Measurements from ENCODE around the gene SLC30A2.

SLC30A2 gene

DNA sequence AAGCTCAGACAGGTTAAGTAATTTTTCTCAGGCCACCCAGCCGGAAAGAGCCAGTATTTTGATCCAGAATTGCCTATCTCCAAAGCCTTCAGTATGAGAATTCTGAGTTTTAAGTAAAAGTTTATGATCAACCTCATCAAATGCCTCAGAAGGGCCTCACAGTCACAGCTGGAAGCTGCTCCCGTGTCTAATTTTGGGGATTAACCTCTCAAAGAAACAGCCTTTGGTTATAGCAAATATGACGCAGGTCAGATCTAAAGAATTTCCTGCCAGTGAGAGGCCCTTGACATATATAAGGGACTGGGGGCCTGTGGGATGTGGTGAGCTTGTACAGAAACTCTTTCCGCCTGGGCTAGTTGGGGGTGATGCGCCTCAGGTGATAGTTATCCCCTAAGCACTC, 22.1 kb downstream of the SLC30A2 start:
- Histone ChIP-seq H3K9ac (ENCODE audit: low read depth in 1 of 2, low read length in 2 of 2) (no peak overlapping the region), H3K27ac (ENCODE audit: low read depth in 2 of 2, low read length in 2 of 2) (no peak overlapping the region), H3K9me3 (ENCODE audit: control insufficient read depth in 2 of 2, low read length in 2 of 2) (no peaks in the 10 kb centered on the region), H3K27me3 (ENCODE audit: control insufficient read depth in 2 of 2, insufficient read depth in 2 of 2, low read length in 2 of 2) (no peaks in the 10 kb centered on the region), H3K36me3 (ENCODE audit: control insufficient read depth in 2 of 2, insufficient read depth in 2 of 2, low read length in 2 of 2) (no peaks in the 10 kb centered on the region), H3K4me3 (ENCODE audit: low read length in 2 of 2) (no peak overlapping the region), H3K4me1 (ENCODE audit: control insufficient read depth in 2 of 2, insufficient read depth in 2 of 2, low read length in 2 of 2) (no peaks in the 10 kb centered on the region)

- H3K9ac ChIP-seq (ENCODE audit: low read depth in 1 of 2, low read length in 2 of 2): no peak overlapping the region
- H3K36me3 ChIP-seq (ENCODE audit: control insufficient read depth in 2 of 2, insufficient read depth in 2 of 2, low read length in 2 of 2): no peaks in the 10 kb centered on the region
- no peak overlapping the region for H3K4me3 ChIP-seq (ENCODE audit: low read length in 2 of 2)
- no peaks in the 10 kb centered on the region for H3K27me3 ChIP-seq (ENCODE audit: control insufficient read depth in 2 of 2, insufficient read depth in 2 of 2, low read length in 2 of 2)
- no peaks in the 10 kb centered on the region for H3K4me1 ChIP-seq (ENCODE audit: control insufficient read depth in 2 of 2, insufficient read depth in 2 of 2, low read length in 2 of 2)
- no peaks in the 10 kb centered on the region for H3K9me3 ChIP-seq (ENCODE audit: control insufficient read depth in 2 of 2, low read length in 2 of 2)
- H3K27ac ChIP-seq (ENCODE audit: low read depth in 2 of 2, low read length in 2 of 2): no peak overlapping the region
Measured at GRCh38 chr1:26023009-26023408, 22.9 kb downstream of the SLC30A2 start.

GRCh38 chr1:26022404-26022779, 23.5 kb downstream of the SLC30A2 start:
- Histone ChIP-seq H3K27me3 (ENCODE audit: control insufficient read depth in 2 of 2, insufficient read depth in 2 of 2, low read length in 2 of 2) (no peaks in the 10 kb centered on the region), H3K9me3 (ENCODE audit: control insufficient read depth in 2 of 2, low read length in 2 of 2) (no peaks in the 10 kb centered on the region), H3K36me3 (ENCODE audit: control insufficient read depth in 2 of 2, insufficient read depth in 2 of 2, low read length in 2 of 2) (no peaks in the 10 kb centered on the region), H3K4me1 (ENCODE audit: control insufficient read depth in 2 of 2, insufficient read depth in 2 of 2, low read length in 2 of 2) (no peaks in the 10 kb centered on the region), H3K4me3 (ENCODE audit: low read length in 2 of 2) (no peak overlapping the region), H3K9ac (ENCODE audit: low read depth in 1 of 2, low read length in 2 of 2) (no peak overlapping the region), H3K27ac (ENCODE audit: low read depth in 2 of 2, low read length in 2 of 2) (no peak overlapping the region)

DNA sequence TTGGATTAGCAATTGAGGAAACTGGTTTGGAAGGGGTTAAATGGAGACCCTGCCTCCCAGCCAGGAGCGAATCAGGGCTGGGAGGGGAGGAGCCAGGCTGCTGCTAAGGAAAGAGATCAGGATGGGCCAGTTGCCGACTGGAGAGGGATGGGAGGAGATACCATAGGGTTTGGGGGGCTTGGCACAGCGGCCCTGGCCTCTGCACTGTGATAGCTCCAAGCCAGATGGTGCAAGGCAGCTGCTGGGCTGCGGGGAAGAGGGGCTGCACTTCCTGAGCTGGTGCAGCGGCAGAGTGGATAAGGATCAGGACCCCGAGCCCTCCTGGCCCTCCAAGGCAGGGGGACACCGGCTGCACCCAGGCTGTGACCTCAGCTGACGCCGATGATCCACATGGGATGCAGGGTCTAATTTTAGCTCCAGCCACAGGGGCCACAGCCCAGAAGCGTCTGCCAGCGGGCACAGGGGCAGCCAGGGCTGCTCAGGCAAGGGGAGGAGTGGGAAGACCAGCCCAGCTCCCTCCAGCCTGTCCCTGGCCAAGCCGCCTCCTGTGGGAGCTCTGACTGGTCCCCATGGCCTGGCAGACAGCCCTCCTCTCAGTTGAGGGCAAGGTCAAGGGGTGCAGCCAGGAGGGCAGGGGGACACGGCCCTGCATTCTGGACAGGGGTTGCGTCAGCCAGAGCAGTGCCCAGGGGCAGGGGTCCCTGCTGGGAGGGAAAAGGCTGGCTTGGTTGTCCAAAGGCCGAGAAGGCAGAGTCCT, 24.1 kb downstream of the SLC30A2 start, which contains the start of gene EXTL1:
Gene EXTL1 (plus strand): TSS at position 129 of the 757 bp plus-strand sequence. CDS start 872 bp downstream, outside the sequence.
- H3K4me3 ChIP-seq (ENCODE audit: low read length in 2 of 2): peak within 1 kb of the TSS in 1 of 2 donors; percentile 13
- peak within 1 kb of the TSS in 1 of 2 donors; percentile 0 for H3K9ac ChIP-seq (ENCODE audit: low read depth in 1 of 2, low read length in 2 of 2)
- no peaks in the 10 kb centered on the region for H3K36me3 ChIP-seq (ENCODE audit: control insufficient read depth in 2 of 2, insufficient read depth in 2 of 2, low read length in 2 of 2)
- H3K27ac ChIP-seq (ENCODE audit: low read depth in 2 of 2, low read length in 2 of 2): no peak within 1 kb of the TSS
- H3K27me3 ChIP-seq (ENCODE audit: control insufficient read depth in 2 of 2, insufficient read depth in 2 of 2, low read length in 2 of 2): no peaks in the 10 kb centered on the region
- H3K9me3 ChIP-seq (ENCODE audit: control insufficient read depth in 2 of 2, low read length in 2 of 2): no peaks in the 10 kb centered on the region
- no peaks in the 10 kb centered on the region for H3K4me1 ChIP-seq (ENCODE audit: control insufficient read depth in 2 of 2, insufficient read depth in 2 of 2, low read length in 2 of 2)

DNA sequence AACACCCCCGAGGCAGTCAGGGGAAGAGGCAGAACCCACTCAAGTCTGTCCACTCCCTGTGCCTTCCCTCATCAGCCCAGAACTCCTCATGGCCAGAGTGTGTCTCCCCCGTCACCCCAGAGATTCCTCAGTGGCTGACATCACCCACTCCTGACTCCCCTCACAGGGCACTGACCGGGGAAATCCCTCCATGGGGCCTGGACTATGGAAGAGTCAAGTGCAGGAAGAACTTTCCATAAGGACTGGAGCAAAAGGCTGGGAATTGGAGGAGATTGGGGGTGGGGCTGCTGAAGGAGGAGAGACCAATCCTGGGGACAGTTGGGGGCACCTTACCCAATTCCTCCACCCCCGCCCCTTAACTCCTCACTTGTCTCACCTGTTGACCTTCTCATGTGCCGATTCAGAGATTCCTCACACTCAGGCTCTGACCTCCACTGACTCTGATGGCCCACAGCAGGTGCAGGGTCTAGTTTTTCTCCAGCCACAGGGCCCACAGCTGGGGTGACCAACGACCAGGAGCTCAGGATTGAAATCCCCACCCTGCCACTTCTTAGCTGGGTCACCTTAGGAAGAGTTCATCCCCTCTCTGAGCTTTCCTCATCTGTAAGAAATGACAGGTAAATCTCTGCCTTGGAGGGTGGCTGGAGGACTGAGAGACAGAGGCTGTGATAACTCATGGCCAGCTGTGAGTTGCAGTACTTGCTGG, 24.8 kb downstream of the SLC30A2 start:
- Histone ChIP-seq H3K9me3 (ENCODE audit: control insufficient read depth in 2 of 2, low read length in 2 of 2) (no peaks in the 10 kb centered on the region), H3K9ac (ENCODE audit: low read depth in 1 of 2, low read length in 2 of 2) (no peak overlapping the region), H3K4me3 (ENCODE audit: low read length in 2 of 2) (peak overlapping the region in 1 of 2 donors; percentile 13), H3K27me3 (ENCODE audit: control insufficient read depth in 2 of 2, insufficient read depth in 2 of 2, low read length in 2 of 2) (no peaks in the 10 kb centered on the region), H3K4me1 (ENCODE audit: control insufficient read depth in 2 of 2, insufficient read depth in 2 of 2, low read length in 2 of 2) (no peaks in the 10 kb centered on the region), H3K27ac (ENCODE audit: low read depth in 2 of 2, low read length in 2 of 2) (no peak overlapping the region), H3K36me3 (ENCODE audit: control insufficient read depth in 2 of 2, insufficient read depth in 2 of 2, low read length in 2 of 2) (no peaks in the 10 kb centered on the region)

DNA sequence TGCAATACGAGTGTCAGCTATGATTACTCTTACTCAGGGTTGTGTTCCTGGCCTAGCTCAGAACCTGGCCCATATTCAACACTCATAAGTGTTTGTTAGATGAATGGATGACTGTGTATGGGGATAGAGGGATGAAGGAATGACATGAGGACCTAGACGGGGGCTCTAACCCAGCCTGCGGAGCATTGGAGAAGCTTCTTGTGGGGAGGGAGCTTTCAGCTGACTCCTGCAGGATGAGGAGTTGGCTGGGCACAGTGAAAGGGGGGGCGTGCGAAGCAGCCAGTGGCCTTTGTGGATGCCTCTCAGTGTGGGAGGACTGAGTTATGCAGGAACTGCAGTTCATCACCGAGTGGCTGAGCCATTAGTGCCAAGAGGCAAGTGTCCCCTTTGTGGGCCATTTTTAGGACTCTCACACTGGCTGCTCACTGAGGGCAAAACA, 25.6 kb downstream of the SLC30A2 start:
- H3K36me3 ChIP-seq (ENCODE audit: control insufficient read depth in 2 of 2, insufficient read depth in 2 of 2, low read length in 2 of 2): no peaks in the 10 kb centered on the region
- H3K9me3 ChIP-seq (ENCODE audit: control insufficient read depth in 2 of 2, low read length in 2 of 2): no peaks in the 10 kb centered on the region
- no peaks in the 10 kb centered on the region for H3K4me1 ChIP-seq (ENCODE audit: control insufficient read depth in 2 of 2, insufficient read depth in 2 of 2, low read length in 2 of 2)
- no peaks in the 10 kb centered on the region for H3K27me3 ChIP-seq (ENCODE audit: control insufficient read depth in 2 of 2, insufficient read depth in 2 of 2, low read length in 2 of 2)
- H3K9ac ChIP-seq (ENCODE audit: low read depth in 1 of 2, low read length in 2 of 2): no peak overlapping the region
- no peak overlapping the region for H3K27ac ChIP-seq (ENCODE audit: low read depth in 2 of 2, low read length in 2 of 2)
- no peak overlapping the region for H3K4me3 ChIP-seq (ENCODE audit: low read length in 2 of 2)

DNA sequence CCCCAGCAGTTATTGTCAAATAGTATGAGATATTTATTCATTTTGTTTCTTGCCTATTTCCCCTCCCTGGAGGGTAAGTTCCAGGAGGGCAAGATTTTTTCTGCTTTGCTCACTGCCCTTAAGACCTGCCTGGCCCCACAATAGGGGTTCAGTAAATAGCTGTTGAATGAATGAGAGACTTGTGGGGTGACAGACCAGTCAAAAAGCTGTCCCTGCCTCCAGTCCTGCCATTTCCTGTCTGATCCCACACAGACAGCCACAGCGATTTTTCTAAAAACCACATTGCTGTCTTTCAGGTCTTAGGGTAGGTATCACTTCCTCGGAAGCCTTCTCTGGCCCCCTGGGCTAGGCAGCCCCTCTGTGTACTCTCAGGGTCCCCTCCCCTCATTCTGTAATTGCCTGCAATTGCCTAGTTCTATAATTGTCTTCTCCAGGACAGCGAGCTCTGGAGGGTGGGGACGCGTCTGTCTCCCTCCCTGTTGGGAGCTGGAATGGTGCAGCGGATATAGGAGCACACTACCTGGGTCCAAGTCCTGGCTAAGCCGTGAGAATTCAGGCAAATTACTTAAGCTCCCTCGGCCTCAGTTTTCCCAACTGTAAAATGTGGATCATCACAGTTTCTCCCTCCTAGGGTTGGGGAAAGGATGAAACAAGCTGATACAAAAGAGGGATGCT, 26.1 kb downstream of the SLC30A2 start:
- Histone ChIP-seq H3K27me3 (ENCODE audit: control insufficient read depth in 2 of 2, insufficient read depth in 2 of 2, low read length in 2 of 2) (no peaks in the 10 kb centered on the region), H3K27ac (ENCODE audit: low read depth in 2 of 2, low read length in 2 of 2) (no peak overlapping the region)

GRCh38 chr1:26017606-26018005, 28.3 kb downstream of the SLC30A2 start:
- Histone ChIP-seq H3K4me1 (ENCODE audit: control insufficient read depth in 2 of 2, insufficient read depth in 2 of 2, low read length in 2 of 2) (no peaks in the 10 kb centered on the region), H3K9ac (ENCODE audit: low read depth in 1 of 2, low read length in 2 of 2) (no peak overlapping the region), H3K9me3 (ENCODE audit: control insufficient read depth in 2 of 2, low read length in 2 of 2) (no peaks in the 10 kb centered on the region), H3K27me3 (ENCODE audit: control insufficient read depth in 2 of 2, insufficient read depth in 2 of 2, low read length in 2 of 2) (no peaks in the 10 kb centered on the region), H3K27ac (ENCODE audit: low read depth in 2 of 2, low read length in 2 of 2) (no peak overlapping the region), H3K36me3 (ENCODE audit: control insufficient read depth in 2 of 2, insufficient read depth in 2 of 2, low read length in 2 of 2) (no peaks in the 10 kb centered on the region), H3K4me3 (ENCODE audit: low read length in 2 of 2) (no peak overlapping the region)

More for the DNA sequence above, 26.1 kb downstream of the SLC30A2 start:
- no peaks in the 10 kb centered on the region for H3K36me3 ChIP-seq (ENCODE audit: control insufficient read depth in 2 of 2, insufficient read depth in 2 of 2, low read length in 2 of 2)
- H3K9ac ChIP-seq (ENCODE audit: low read depth in 1 of 2, low read length in 2 of 2): no peak overlapping the region
- H3K4me3 ChIP-seq (ENCODE audit: low read length in 2 of 2): no peak overlapping the region
- H3K4me1 ChIP-seq (ENCODE audit: control insufficient read depth in 2 of 2, insufficient read depth in 2 of 2, low read length in 2 of 2): no peaks in the 10 kb centered on the region
- H3K9me3 ChIP-seq (ENCODE audit: control insufficient read depth in 2 of 2, low read length in 2 of 2): no peaks in the 10 kb centered on the region

- no peaks in the 10 kb centered on the region for H3K27me3 ChIP-seq (ENCODE audit: control insufficient read depth in 2 of 2, insufficient read depth in 2 of 2, low read length in 2 of 2)
- no peaks in the 10 kb centered on the region for H3K36me3 ChIP-seq (ENCODE audit: control insufficient read depth in 2 of 2, insufficient read depth in 2 of 2, low read length in 2 of 2)
- no peaks in the 10 kb centered on the region for H3K4me1 ChIP-seq (ENCODE audit: control insufficient read depth in 2 of 2, insufficient read depth in 2 of 2, low read length in 2 of 2)
- H3K9me3 ChIP-seq (ENCODE audit: control insufficient read depth in 2 of 2, low read length in 2 of 2): no peaks in the 10 kb centered on the region
- no peak overlapping the region for H3K9ac ChIP-seq (ENCODE audit: low read depth in 1 of 2, low read length in 2 of 2)
- H3K27ac ChIP-seq (ENCODE audit: low read depth in 2 of 2, low read length in 2 of 2): no peak overlapping the region
- H3K4me3 ChIP-seq (ENCODE audit: low read length in 2 of 2): no peak overlapping the region
Measured at GRCh38 chr1:26016953-26017545, 28.9 kb downstream of the SLC30A2 start.
